Activated naive CD4-positive, alpha-beta T cell treated with anti-CD3 and anti-CD28 coated beads for 36 hours (primary cell): ENCODE measurements around the gene TAPBPL. TPM values are rescaled to one million over a fixed set of nuclear protein-coding genes. Genes with fewer than 3 reads are reported as not detected.

ENCODE experiments used
- CTCF ChIA-PET: fragments of 350-600 bp; sonication (Branson Sonifier 250); formaldehyde crosslinking; loops from one replicate; lab custom pipeline; 2021; ENCODE audit warnings: antibody characterized with exemption; lab: Charles Lee
- DNase-seq: peaks from one replicate; pipeline ENCODE4 v3.0.0-alpha.2; 2020
- H3K27ac Mint-ChIP-seq: one replicate; pipeline ENCODE4 v1.8.0; 2021; ENCODE audit warnings: mild to moderate bottlenecking, mixed read lengths
- H3K27me3 Mint-ChIP-seq: one replicate; pipeline ENCODE4 v1.8.0; 2021; ENCODE audit warnings: low read depth, mixed read lengths
- H3K36me3 Mint-ChIP-seq: one replicate; pipeline ENCODE4 v1.8.0; 2021; ENCODE audit warnings: low read depth, mixed read lengths
- H3K4me1 Mint-ChIP-seq: one replicate; pipeline ENCODE4 v1.8.0; 2021; ENCODE audit warnings: low read depth, mixed read lengths
- H3K4me3 Mint-ChIP-seq: one replicate; pipeline ENCODE4 v1.8.0; 2021; ENCODE audit warnings: mild to moderate bottlenecking, moderate library complexity, mixed read lengths
- H3K9me3 Mint-ChIP-seq: one replicate; pipeline ENCODE4 v1.8.0; 2021; ENCODE audit warnings: mixed read lengths
- intact Hi-C: fragments of 100-400 bp; cut with micrococcal nuclease; formaldehyde crosslinking; loops from one replicate; pipeline ENCODE4 v1.15.1; 2023
- total RNA-seq, 2 experiments: library from RNA; stranded (reverse); gene quantifications; one replicate each; pipeline ENCODE4 v1.2.3, GENCODE V29; 2021

The TAPBPL gene
- total RNA-seq, 2 experiments from 2014 or later, result 27.9 to 28.0 TPM

DNA sequence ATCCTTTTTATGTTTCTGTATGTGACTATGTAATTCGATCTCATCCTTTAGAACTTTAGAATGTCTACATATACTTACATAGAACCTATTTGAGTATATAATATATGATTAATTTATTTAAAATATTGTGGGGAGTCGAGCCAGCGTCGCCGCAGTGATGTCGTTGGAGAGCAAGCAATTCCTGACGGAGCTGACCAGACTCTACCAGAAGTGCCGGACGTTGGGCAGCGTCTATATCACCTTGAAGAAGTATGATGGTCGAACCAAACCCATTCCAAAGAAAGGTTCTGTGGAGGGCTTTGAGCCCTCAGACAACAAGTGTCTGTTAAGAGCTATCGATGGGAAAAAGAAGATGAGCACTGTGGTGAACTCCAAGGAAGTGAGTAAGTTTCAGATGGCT is 13.5 kb upstream of the TAPBPL start:
- Mint-ChIP-seq H3K27me3 (no peaks in the 10 kb centered on the region), H3K27ac (no peak overlapping the region), H3K9me3 (no peaks in the 10 kb centered on the region), H3K4me3 (no peak overlapping the region), H3K4me1 (peaks cover 65% of the 10 kb centered on the region), H3K36me3 (peaks cover 8% of the 10 kb centered on the region)
- CTCF ChIA-PET, result interaction anchor here (1.2 to 15.7 kb wide), 3 partner anchors 11 to 24 kb away, joined by 3 to 159 read pairs (median 5); no protein-coding TSS in a partner anchor
- no peak for DNase-seq
- intact Hi-C loops, result no loop called here

DNA sequence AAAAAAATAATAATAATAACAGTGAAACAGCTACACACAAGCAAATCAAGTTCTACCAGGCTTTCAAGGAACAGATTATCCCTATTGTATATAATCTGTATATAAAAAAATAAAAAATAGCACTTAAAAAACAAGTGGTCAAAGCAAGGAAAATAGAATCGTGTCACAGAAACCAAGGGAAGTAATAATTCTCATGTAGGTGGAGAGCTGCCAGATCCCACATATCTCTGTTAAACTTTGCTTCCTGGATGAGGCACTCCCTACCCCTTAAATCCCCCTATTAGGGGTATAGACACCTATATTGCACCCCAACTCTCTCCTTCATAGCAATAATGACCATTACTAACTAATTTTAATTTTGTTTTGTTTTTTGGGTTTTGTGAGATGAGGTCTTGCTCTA is 11.5 kb upstream of the TAPBPL start:
- DNase-seq, result no peak
- intact Hi-C loops, result loop anchor here (10.0 kb wide), 1 partner anchor 514 kb away; the partner anchor contains the start of gene PTPN6
- Mint-ChIP-seq H3K27me3 (no peaks in the 10 kb centered on the region), H3K36me3 (peaks cover 17% of the 10 kb centered on the region), H3K4me1 (peaks cover 58% of the 10 kb centered on the region), H3K9me3 (no peaks in the 10 kb centered on the region), H3K4me3 (no peak overlapping the region), H3K27ac (no peak overlapping the region)
- CTCF ChIA-PET, result interaction anchor here (15.7 kb wide), 1 partner anchor 22 kb away, joined by 159 read pairs; no protein-coding TSS in a partner anchor

DNA sequence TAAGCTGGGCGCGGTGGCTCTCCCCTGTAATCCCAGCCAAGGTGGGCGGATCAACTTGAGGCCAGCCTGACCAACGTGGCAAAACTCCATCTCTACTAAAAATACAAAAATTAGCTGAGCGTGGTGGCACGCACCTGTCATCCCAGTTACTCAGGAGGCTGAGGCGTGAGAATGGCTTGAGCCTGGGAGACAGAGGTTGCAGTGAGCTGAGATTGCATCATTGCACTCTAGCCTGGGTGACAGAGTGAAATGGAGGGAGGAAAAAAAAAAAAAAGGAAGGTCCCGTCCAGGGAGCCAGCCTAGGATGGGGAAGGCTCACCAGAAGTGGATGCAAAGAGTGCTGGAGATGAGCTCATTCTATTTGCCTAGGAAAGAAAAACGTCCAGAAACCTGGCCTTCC is 9.0 kb upstream of the TAPBPL start:
- Mint-ChIP-seq H3K27ac (peak overlapping the region; percentile 98), H3K27me3 (no peaks in the 10 kb centered on the region), H3K36me3 (peaks cover 36% of the 10 kb centered on the region), H3K9me3 (no peaks in the 10 kb centered on the region), H3K4me3 (peak overlapping the region; percentile 92), H3K4me1 (peaks cover 70% of the 10 kb centered on the region)
- DNase-seq, result no peak
- intact Hi-C loops, result loop anchor here (1.0 to 10.0 kb wide), 4 partner anchors 9 to 512 kb away; partner anchors contain the start of gene PTPN6
- CTCF ChIA-PET, result interaction anchor here (0.6 to 15.7 kb wide), 6 partner anchors 10 to 159 kb away, joined by 3 to 159 read pairs (median 16); partner anchors contain the start of gene VAMP1

DNA sequence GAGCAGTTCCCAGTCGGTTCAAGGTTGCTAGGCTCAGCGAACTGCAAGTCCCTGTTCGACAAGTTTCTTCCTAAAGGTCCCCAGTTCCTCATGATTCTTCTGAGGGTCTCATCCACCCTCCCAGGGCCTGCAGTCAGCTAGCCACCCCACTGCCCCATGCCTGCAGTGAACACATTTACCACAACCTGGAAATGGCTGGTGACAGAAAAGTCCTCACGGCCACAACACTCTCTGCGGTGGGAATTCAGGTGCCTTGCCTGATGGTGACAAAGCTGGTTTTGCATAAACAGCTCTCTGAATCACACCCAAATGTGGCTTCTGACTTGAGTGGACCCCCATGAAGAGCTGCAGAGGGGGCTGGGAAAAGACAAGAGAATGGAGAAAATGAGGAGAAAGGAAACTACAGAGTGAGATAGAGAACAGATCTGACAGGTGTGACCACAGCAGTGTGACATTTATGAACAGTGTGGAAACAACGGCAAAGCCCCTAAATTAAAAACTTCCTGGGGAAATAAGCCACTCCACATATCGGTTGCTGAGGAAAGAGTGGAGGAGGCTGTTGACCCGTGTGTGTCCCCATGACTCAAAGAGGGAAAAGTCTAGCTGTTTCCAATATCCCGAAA is 8.4 kb upstream of the TAPBPL start:
- peak overlapping the region; percentile 98 for H3K27ac Mint-ChIP-seq
- H3K4me3 Mint-ChIP-seq, result peak overlapping the region; percentile 92
- peaks cover 74% of the 10 kb centered on the region for H3K4me1 Mint-ChIP-seq
- CTCF ChIA-PET, result interaction anchor here (0.6 to 15.7 kb wide), 9 partner anchors 9 to 115 kb away, joined by 3 to 159 read pairs (median 3); partner anchors contain the start of gene VAMP1
- intact Hi-C loops, result loop anchor here (1.0 to 10.0 kb wide), 4 partner anchors 9 to 511 kb away; partner anchors contain the start of gene PTPN6
- H3K27me3 Mint-ChIP-seq, result no peaks in the 10 kb centered on the region
- H3K36me3 Mint-ChIP-seq, result peaks cover 40% of the 10 kb centered on the region
- H3K9me3 Mint-ChIP-seq, result no peaks in the 10 kb centered on the region
- peak; percentile 79 for DNase-seq

DNA sequence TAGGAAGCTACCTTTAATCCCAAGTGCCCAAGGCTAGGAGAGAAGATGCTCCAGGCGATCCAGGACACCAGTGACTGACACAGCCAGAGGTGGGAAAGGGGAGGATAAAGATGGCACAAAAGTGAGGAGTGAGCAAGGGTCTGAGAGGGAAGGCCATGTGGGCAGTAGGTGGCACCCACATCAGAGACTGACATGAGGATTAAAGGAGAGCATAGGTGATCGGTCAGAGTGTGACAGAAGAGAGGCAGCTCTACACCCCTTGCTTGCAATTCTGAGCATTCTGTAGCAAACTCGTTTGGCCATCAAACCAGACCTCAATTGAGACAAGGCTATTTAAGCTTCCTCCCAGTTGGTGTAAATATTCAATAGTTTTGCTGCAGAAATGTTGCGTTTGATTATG is 7.8 kb upstream of the TAPBPL start:
- H3K4me3 Mint-ChIP-seq, result peak overlapping the region; percentile 92
- intact Hi-C loops, result loop anchor here (1.0 to 10.0 kb wide), 2 partner anchors 8 to 511 kb away; partner anchors contain the start of genes PTPN6 and TAPBPL
- CTCF ChIA-PET, result interaction anchor here (0.6 to 15.7 kb wide), 7 partner anchors 9 to 100 kb away, joined by 3 to 159 read pairs (median 4); no protein-coding TSS in a partner anchor
- peaks cover 69% of the 10 kb centered on the region for H3K4me1 Mint-ChIP-seq
- peak overlapping the region; percentile 98 for H3K27ac Mint-ChIP-seq
- H3K9me3 Mint-ChIP-seq, result no peaks in the 10 kb centered on the region
- H3K27me3 Mint-ChIP-seq, result no peaks in the 10 kb centered on the region
- peaks cover 46% of the 10 kb centered on the region for H3K36me3 Mint-ChIP-seq
- DNase-seq, result no peak

DNA sequence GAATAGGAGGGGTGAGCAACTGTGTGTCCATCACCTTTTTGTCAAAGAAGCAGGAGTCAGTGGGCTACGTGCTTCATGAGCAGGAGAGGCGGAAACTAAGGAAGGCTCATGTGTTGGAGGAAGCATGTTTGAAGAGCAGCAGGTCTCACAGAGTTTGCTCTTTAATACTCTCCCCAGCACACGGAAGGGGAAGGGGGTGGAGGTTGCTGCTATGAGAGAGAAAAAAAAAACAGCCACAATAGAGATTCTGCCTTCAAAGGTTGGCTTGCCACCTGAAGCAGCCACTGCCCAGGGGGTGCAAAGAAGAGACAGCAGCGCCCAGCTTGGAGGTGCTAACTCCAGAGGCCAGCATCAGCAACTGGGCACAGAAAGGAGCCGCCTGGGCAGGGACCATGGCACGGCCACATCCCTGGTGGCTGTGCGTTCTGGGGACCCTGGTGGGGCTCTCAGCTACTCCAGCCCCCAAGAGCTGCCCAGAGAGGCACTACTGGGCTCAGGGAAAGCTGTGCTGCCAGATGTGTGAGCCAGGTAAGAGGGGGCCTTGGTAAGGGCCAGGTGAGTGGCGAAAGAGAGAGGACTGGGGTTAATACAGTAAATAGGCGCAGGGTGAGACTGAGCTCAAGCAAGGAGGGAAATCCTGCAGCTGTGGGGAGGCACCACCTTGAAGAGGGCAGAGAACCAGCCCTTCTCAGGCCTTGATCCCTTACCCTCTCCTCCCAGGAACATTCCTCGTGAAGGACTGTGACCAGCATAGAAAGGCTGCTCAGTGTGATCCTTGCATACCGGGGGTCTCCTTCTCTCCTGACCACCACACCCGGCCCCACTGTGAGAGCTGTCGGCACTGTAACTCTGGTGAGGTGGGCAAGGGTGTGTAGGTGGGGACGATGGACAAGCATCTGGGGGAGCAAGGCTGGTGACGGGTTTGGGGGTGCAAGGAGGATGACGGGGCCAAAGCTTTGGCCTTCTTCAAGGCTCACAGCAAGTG is 6.8 kb upstream of the TAPBPL start, which contains the start of gene CD27:
Gene CD27, plus strand, starts transcription at position 252 of the 985 bp plus-strand sequence. Its CDS starts 141 bp downstream, at position 393.
- Mint-ChIP-seq H3K9me3 (no peaks in the 10 kb centered on the region), H3K36me3 (peaks cover 48% of the 10 kb centered on the region), H3K4me3 (peak within 1 kb of the TSS; percentile 92), H3K4me1 (peaks cover 67% of the 10 kb centered on the region), H3K27ac (peak within 1 kb of the TSS; percentile 98), H3K27me3 (no peaks in the 10 kb centered on the region)
- DNase-seq, result peak; percentile 53
- intact Hi-C loops, result loop anchor here (1.0 to 10.0 kb wide), 2 partner anchors 7 to 510 kb away; partner anchors contain the start of genes PTPN6 and TAPBPL
- CTCF ChIA-PET, result interaction anchor here (1.0 to 15.7 kb wide), 8 partner anchors 8 to 26 kb away, joined by 3 to 159 read pairs (median 6); partner anchors contain the start of gene VAMP1

DNA sequence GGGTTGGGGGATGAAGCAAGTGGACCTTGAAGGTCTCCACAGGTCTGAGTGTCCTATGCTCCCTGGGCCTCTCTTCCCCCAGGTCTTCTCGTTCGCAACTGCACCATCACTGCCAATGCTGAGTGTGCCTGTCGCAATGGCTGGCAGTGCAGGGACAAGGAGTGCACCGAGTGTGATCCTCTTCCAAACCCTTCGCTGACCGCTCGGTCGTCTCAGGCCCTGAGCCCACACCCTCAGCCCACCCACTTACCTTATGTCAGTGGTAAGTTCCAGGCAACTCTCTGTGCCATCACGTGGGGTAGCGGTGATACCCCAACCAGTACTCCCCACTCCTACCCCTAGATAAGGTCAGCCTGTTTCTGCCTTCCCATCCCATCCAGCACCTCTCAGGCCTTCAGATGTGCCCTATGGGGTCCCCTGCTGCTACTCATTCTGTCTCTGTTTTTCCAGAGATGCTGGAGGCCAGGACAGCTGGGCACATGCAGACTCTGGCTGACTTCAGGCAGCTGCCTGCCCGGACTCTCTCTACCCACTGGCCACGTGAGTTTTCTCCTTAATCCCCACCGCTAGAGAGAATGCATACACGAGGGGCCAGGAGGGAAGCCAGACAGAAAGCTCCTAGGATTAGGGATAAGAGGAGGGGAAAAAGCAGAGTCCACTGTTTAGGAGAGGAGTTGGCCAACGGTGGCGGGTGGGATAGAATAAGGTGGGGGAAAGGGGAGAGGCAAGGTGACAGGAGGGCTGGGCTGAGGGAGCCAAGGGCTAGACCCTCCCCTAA is 1.6 kb upstream of the TAPBPL start:
- intact Hi-C loops, result no loop called here
- Mint-ChIP-seq H3K4me3 (peak overlapping the region; percentile 98), H3K27ac (peak overlapping the region; percentile 98), H3K27me3 (no peaks in the 10 kb centered on the region), H3K9me3 (no peaks in the 10 kb centered on the region), H3K4me1 (peaks cover 66% of the 10 kb centered on the region), H3K36me3 (peaks cover 82% of the 10 kb centered on the region)
- DNase-seq, result no peak
- CTCF ChIA-PET, result interaction anchor here (0.6 to 4.2 kb wide), 5 partner anchors 15 to 115 kb away, joined by 3 to 31 read pairs (median 3); no protein-coding TSS in a partner anchor

DNA sequence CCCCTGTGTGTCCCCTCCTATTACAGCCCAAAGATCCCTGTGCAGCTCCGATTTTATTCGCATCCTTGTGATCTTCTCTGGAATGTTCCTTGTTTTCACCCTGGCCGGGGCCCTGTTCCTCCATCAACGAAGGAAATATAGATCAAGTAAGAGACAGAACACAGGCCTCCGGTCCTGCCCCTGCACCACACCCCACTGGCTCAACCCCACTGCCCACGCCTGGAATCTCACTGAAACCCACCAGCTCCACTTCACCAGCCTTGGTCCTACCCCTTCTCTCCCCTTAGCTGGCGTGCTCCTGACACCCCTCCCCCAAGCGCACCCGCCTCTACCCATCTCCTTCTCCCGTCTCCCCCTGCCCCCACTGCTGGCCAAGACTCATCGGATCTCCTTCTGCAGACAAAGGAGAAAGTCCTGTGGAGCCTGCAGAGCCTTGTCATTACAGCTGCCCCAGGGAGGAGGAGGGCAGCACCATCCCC is 934 bp upstream of the TAPBPL start:
- DNase-seq, result peak; percentile 63
- Mint-ChIP-seq H3K4me1 (peaks cover 67% of the 10 kb centered on the region), H3K4me3 (peak overlapping the region; percentile 98), H3K9me3 (no peaks in the 10 kb centered on the region), H3K36me3 (peaks cover 81% of the 10 kb centered on the region), H3K27me3 (no peaks in the 10 kb centered on the region), H3K27ac (peak overlapping the region; percentile 98)
- CTCF ChIA-PET, result interaction anchor here (0.6 to 4.2 kb wide), 5 partner anchors 11 to 26 kb away, joined by 3 to 31 read pairs (median 25); no protein-coding TSS in a partner anchor
- intact Hi-C loops, result no loop called here

DNA sequence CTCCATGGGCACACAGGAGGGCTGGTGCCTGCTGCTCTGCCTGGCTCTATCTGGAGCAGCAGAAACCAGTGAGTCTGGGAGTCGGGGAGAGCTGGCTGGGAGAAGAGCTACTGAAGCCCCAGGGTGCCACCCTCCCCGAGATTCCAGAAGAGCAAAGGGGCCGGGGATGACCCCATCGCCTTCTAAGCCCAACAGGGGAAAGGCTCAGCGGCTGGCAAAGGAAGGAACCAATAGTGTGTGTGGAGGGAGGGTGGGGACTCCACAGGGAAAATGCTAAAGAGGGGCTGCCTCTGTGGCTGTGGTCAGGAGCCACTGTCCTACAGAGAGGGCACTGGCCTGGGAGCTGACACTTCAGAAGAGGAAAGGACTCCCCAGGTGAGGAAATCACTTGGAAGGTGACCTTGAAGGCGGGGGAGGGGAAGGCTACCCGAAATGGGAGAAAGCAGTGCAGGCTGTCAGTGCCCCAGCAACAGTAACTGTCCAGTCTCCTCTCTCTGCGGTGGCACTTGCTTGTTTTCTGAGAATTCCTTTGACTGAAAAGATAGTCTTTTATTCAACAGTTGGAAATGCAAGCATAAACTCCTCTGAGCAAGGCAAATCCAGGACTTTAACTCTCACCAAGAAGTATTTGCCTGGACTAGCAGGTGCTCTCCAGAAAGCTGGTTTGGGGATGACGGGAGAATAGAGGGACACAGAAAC is 552 bp downstream of the TAPBPL start:
- DNase-seq, result no peak
- CTCF ChIA-PET, result interaction anchor here (1.0 to 4.2 kb wide), 4 partner anchors 8 to 27 kb away, joined by 3 to 31 read pairs (median 26); partner anchors contain the start of gene CD27
- H3K27me3 Mint-ChIP-seq, result no peaks in the 10 kb centered on the region
- H3K4me1 Mint-ChIP-seq, result peaks cover 66% of the 10 kb centered on the region
- intact Hi-C loops, result loop anchor here (1.0 kb wide), 4 partner anchors 8 to 80 kb away; partner anchors contain the start of gene CD27
- no peaks in the 10 kb centered on the region for H3K9me3 Mint-ChIP-seq
- peak overlapping the region; percentile 98 for H3K4me3 Mint-ChIP-seq
- peak overlapping the region; percentile 98 for H3K27ac Mint-ChIP-seq
- H3K36me3 Mint-ChIP-seq, result peaks cover 83% of the 10 kb centered on the region

DNA sequence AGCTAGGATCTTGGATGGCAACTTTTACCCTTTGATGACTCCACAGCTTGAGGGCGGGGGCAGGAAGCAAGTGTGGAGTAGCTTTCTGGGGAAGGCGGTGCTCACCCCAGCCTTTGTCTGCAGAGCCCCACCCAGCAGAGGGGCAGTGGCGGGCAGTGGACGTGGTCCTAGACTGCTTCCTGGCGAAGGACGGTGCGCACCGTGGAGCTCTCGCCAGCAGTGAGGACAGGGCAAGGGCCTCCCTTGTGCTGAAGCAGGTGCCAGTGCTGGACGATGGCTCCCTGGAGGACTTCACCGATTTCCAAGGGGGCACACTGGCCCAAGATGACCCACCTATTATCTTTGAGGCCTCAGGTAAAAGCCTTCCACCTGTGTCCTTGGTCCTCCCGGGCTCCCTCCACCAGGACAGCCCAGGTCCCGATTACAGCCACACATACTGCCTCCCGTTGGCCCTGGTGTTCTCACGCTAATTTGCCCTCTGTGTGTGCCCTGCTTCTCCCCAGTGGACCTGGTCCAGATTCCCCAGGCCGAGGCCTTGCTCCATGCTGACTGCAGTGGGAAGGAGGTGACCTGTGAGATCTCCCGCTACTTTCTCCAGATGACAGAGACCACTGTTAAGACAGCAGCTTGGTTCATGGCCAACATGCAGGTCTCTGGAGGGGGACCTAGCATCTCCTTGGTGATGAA is 1.2 kb downstream of the TAPBPL start:
- Mint-ChIP-seq H3K4me3 (peak overlapping the region; percentile 98), H3K27me3 (no peaks in the 10 kb centered on the region), H3K9me3 (no peaks in the 10 kb centered on the region), H3K36me3 (peaks cover 80% of the 10 kb centered on the region), H3K27ac (peak overlapping the region; percentile 98), H3K4me1 (peaks cover 61% of the 10 kb centered on the region)
- peak; percentile 64 for DNase-seq
- CTCF ChIA-PET, result interaction anchor here (0.6 to 4.2 kb wide), 5 partner anchors 9 to 358 kb away, joined by 3 to 31 read pairs (median 25); partner anchors contain the start of gene CD27
- intact Hi-C loops, result loop anchor here (1.0 kb wide), 4 partner anchors 8 to 79 kb away; partner anchors contain the start of gene CD27
